Measurements from ENCODE around the gene LITAFD. TPM values are rescaled to one million over a fixed set of nuclear protein-coding genes. Genes with fewer than 3 reads are reported as not detected.

The LITAFD gene
- total and polyA plus RNA-seq, 10 of the 15 experiments (the other 5 are each of a cell fraction or from before 2014, with no cell fraction given) = not detected

DNA sequence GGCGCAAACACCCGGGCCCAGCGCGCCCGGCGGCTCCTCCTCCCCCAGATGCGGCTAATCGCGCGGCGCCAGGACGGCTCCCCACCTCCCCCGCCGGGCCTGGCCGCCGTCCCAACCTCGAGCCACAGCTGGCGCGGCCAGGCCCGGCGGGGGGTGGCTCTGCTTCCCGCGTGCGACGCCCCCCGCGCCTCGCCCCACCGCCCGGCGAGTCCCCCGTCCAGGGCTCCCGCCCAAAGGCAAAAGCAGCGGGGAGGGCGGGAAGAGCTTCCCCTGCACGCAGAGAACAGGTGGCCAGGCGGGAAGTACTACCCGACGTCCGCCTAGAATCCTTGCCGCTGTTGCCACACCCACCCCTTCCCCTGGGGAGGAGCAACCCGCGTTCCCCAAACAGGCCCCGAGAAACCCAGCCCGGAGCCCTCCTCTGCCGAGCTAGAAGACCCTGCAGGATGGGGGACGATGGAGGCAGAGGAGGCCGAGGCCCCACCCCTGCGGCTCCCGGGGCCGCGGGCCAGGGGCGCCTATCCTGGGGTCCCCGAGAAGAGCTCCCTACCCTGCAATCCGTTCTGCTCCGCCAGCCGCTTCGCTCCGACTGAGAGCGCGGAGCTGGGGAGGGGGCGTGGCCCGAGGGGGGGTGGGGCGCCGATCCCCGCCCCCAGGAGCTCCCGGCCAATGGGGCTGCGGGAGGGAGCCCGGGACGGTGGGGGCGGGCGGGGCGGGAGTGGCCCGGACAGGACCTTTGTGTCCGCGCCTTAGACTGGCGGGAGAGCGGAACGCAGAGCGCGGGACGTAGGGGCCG lies 13.5 kb upstream of the LITAFD start, which contains the start of gene CARHSP1 (continued):
- TF ChIP-seq, protein P1, sequence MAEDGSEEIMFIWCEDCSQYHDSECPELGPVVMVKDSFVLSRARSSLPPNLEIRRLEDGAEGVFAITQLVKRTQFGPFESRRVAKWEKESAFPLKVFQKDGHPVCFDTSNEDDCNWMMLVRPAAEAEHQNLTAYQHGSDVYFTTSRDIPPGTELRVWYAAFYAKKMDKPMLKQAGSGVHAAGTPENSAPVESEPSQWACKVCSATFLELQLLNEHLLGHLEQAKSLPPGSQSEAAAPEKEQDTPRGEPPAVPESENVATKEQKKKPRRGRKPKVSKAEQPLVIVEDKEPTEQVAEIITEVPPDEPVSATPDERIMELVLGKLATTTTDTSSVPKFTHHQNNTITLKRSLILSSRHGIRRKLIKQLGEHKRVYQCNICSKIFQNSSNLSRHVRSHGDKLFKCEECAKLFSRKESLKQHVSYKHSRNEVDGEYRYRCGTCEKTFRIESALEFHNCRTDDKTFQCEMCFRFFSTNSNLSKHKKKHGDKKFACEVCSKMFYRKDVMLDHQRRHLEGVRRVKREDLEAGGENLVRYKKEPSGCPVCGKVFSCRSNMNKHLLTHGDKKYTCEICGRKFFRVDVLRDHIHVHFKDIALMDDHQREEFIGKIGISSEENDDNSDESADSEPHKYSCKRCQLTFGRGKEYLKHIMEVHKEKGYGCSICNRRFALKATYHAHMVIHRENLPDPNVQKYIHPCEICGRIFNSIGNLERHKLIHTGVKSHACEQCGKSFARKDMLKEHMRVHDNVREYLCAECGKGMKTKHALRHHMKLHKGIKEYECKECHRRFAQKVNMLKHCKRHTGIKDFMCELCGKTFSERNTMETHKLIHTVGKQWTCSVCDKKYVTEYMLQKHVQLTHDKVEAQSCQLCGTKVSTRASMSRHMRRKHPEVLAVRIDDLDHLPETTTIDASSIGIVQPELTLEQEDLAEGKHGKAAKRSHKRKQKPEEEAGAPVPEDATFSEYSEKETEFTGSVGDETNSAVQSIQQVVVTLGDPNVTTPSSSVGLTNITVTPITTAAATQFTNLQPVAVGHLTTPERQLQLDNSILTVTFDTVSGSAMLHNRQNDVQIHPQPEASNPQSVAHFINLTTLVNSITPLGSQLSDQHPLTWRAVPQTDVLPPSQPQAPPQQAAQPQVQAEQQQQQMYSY (CRISPR knock-in tag; IDR thresholded peaks at IDR 0.05) = no peak
- peak; percentile 85 for TF ChIP-seq POLR2AphosphoS5 (IDR thresholded peaks at IDR 0.05; ENCODE audit: low read length)
- TF ChIP-seq, protein P2, sequence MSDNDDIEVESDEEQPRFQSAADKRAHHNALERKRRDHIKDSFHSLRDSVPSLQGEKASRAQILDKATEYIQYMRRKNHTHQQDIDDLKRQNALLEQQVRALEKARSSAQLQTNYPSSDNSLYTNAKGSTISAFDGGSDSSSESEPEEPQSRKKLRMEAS (IDR thresholded peaks at IDR 0.05; ENCODE audit: low read depth, low read length) = peak; percentile 34; the same call in 1 of the 2 replicates
- TF ChIP-seq PML (IDR thresholded peaks at IDR 0.05; ENCODE audit: low read length) = peak; percentile 52; the same call in 1 of the 2 replicates
- no peak for TF ChIP-seq CHD4 (IDR thresholded peaks at IDR 0.05)
- no peak for TF ChIP-seq YBX1 (IDR thresholded peaks at IDR 0.05)
- no peak for TF ChIP-seq ZNF207 (IDR thresholded peaks at IDR 0.05; ENCODE audit: borderline replicate concordance)
- TF ChIP-seq SUPT20H (IDR thresholded peaks at IDR 0.05; ENCODE audit: borderline replicate concordance, control insufficient read depth, low read depth, low read length) = no peak
- no peak for TF ChIP-seq FOS (IDR thresholded peaks at IDR 0.05; ENCODE audit: borderline replicate concordance, extremely low read depth, insufficient read length)
- TF ChIP-seq TAF1 (IDR thresholded peaks at IDR 0.05; ENCODE audit: borderline replicate concordance, low read depth, low read length) = peak; percentile 93
- peak; percentile 30 for TF ChIP-seq MEF2B (IDR thresholded peaks at IDR 0.05; ENCODE audit: partially characterized antibody, poor library complexity, severe bottlenecking)
- no peak for TF ChIP-seq ZSCAN29 (IDR thresholded peaks at IDR 0.05)
- TF ChIP-seq SIN3A (IDR thresholded peaks at IDR 0.05; ENCODE audit: low read depth, low read length) = peak; percentile 82; the same call in 1 of the 2 replicates
- no peak for TF ChIP-seq CREB1 (IDR thresholded peaks at IDR 0.05; ENCODE audit: low read depth)
- TF ChIP-seq CHD1 (IDR thresholded peaks at IDR 0.05; ENCODE audit: low read depth, low read length) = no peak
- no peak for TF ChIP-seq STAT1 (conservative IDR thresholded peaks at IDR 0.05)
- TF ChIP-seq GABPA (IDR thresholded peaks at IDR 0.05; ENCODE audit: low read depth) = no peak
- peak; percentile 35 for TF ChIP-seq SMAD1 (IDR thresholded peaks at IDR 0.05; ENCODE audit: low read depth, partially characterized antibody)
- TF ChIP-seq PAX8 (IDR thresholded peaks at IDR 0.05) = no peak
- no peak for TF ChIP-seq KAT2A (conservative IDR thresholded peaks at IDR 0.05; ENCODE audit: control insufficient read depth, low read depth, low read length)
- TF ChIP-seq IKZF1 (conservative IDR thresholded peaks at IDR 0.05) = peak; percentile 59
- TF ChIP-seq STAT3 (IDR thresholded peaks at IDR 0.05; ENCODE audit: low read depth, low read length) = no peak
- TF ChIP-seq, protein P3, sequence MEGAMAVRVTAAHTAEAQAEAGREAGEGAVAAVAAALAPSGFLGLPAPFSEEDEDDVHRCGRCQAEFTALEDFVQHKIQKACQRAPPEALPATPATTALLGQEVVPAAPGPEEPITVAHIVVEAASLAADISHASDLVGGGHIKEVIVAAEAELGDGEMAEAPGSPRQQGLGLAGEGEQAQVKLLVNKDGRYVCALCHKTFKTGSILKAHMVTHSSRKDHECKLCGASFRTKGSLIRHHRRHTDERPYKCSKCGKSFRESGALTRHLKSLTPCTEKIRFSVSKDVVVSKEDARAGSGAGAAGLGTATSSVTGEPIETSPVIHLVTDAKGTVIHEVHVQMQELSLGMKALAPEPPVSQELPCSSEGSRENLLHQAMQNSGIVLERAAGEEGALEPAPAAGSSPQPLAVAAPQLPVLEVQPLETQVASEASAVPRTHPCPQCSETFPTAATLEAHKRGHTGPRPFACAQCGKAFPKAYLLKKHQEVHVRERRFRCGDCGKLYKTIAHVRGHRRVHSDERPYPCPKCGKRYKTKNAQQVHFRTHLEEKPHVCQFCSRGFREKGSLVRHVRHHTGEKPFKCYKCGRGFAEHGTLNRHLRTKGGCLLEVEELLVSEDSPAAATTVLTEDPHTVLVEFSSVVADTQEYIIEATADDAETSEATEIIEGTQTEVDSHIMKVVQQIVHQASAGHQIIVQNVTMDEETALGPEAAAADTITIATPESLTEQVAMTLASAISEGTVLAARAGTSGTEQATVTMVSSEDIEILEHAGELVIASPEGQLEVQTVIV (IDR thresholded peaks at IDR 0.05; ENCODE audit: borderline replicate concordance, partially characterized antibody) = no peak
- no peak for TF ChIP-seq CBX5 (IDR thresholded peaks at IDR 0.05; ENCODE audit: low read depth)
- no peak for TF ChIP-seq HCFC1 (IDR thresholded peaks at IDR 0.05; ENCODE audit: low read length)
- TF ChIP-seq KLF5 (IDR thresholded peaks at IDR 0.05; ENCODE audit: partially characterized antibody) = peak; percentile 42
- TF ChIP-seq RELA (IDR thresholded peaks at IDR 0.05; ENCODE audit: borderline replicate concordance, partially characterized antibody) = peak; percentile 51
